CD4-positive, alpha-beta T cell (primary cell): ENCODE data around the gene ARHGAP26. TPM values are rescaled to one million over a fixed set of nuclear protein-coding genes. Genes with fewer than 3 reads are reported as not detected.

Experiments used
- ATAC-seq: fragments of 200-7000 bp; cut with Tn5 transposase; one replicate; pipeline ENCODE4 v1.10.0; 2022; ENCODE audit warnings: mild to moderate bottlenecking; ENCODE audit not compliant: poor library complexity
- CTCF ChIA-PET: fragments of 350-600 bp; sonication (Branson Sonifier 250); formaldehyde crosslinking; loops from one replicate; lab custom pipeline; 2021; ENCODE audit warnings: antibody characterized with exemption, inconsistent platforms; lab: Charles Lee
- POLR2A ChIA-PET: fragments of 350-600 bp; sonication (Branson Sonifier 250); formaldehyde crosslinking; loops from one replicate; lab custom pipeline; 2021; ENCODE audit warnings: antibody characterized with exemption, inconsistent platforms; lab: Charles Lee
- DNase-seq, 14 experiments: peaks; one replicate each; pipeline ENCODE4 v3.0.0-alpha.2; 2013 to 2020; ENCODE audit warnings: mixed read lengths in 2 of 14
- H3K27ac ChIP-seq, 2 donors: one replicate each; pipeline versions ENCODE4 v1.5.1 to v1.7.0; 2013; ENCODE audit warnings: low read length in 2 of 2, low read depth in 1 of 2, mild to moderate bottlenecking in 1 of 2
- H3K27me3 ChIP-seq, 2 experiments: 1 replicate in 1 of 2; 2 replicates in 1 of 2; pipeline versions ENCODE4 v1.6.1 to v1.7.0; 2013; ENCODE audit warnings: low read length in 2 of 2, control low read depth in 1 of 2, mild to moderate bottlenecking in 1 of 2, moderate library complexity in 1 of 2; ENCODE audit not compliant: insufficient read depth in 2 of 2, control insufficient read depth in 1 of 2
- H3K36me3 ChIP-seq: one replicate; pipeline ENCODE4 v1.6.1; 2013; ENCODE audit warnings: low read length, control low read depth; ENCODE audit not compliant: insufficient read depth
- H3K4me1 ChIP-seq: one replicate; pipeline ENCODE4 v1.6.1; 2013; ENCODE audit warnings: low read length, control low read depth; ENCODE audit not compliant: insufficient read depth
- H3K4me3 ChIP-seq: one replicate; pipeline ENCODE4 v1.5.1; 2013; ENCODE audit warnings: mild to moderate bottlenecking, low read length, moderate library complexity
- H3K9me3 ChIP-seq, 2 experiments: 1 replicate in 1 of 2; 2 replicates in 1 of 2; pipeline versions ENCODE4 v1.6.1 to v1.7.0; 2013; ENCODE audit warnings: low read length in 2 of 2, mild to moderate bottlenecking in 2 of 2, control low read depth in 1 of 2, moderate library complexity in 1 of 2; ENCODE audit not compliant: control insufficient read depth in 1 of 2, insufficient read depth in 1 of 2
- H3K27ac Mint-ChIP-seq: one replicate; pipeline ENCODE4 v1.8.0; 2020; ENCODE audit warnings: mixed read lengths
- H3K27me3 Mint-ChIP-seq: one replicate; pipeline ENCODE4 v1.8.0; 2021; ENCODE audit warnings: mixed read lengths
- H3K36me3 Mint-ChIP-seq: one replicate; pipeline ENCODE4 v1.8.0; 2021; ENCODE audit warnings: low read depth, mixed read lengths
- H3K4me1 Mint-ChIP-seq: one replicate; pipeline ENCODE4 v1.8.0; 2021; ENCODE audit warnings: low read depth, mixed read lengths
- H3K4me3 Mint-ChIP-seq: one replicate; pipeline ENCODE4 v1.8.0; 2020; ENCODE audit warnings: mild to moderate bottlenecking, mixed read lengths
- H3K9me3 Mint-ChIP-seq: one replicate; pipeline ENCODE4 v1.8.0; 2020; ENCODE audit warnings: mixed read lengths
- CTCF ChIP-seq: fragments of 200-600 bp; IDR thresholded peaks from one replicate; pipeline ENCODE4 v1.8.0; 2022; ENCODE audit warnings: antibody characterized with exemption, mild to moderate bottlenecking
- intact Hi-C, 2 experiments: fragments of 100-400 bp; cut with DNase I in 1 of 2; cut with micrococcal nuclease in 1 of 2; formaldehyde crosslinking; loops; one replicate each; pipeline versions ENCODE4 v1.15.1 to v1.9.0; 2023 to 2025; cut with DNase I, micrococcal nuclease
- total RNA-seq, 174 experiments: library from RNA in 2 of 174; stranded (reverse) in 2 of 174; gene quantifications; one replicate each; pipeline ENCODE4 v1.2.3 and lab custom pipeline; 2021 to 2026

The ARHGAP26 gene
- total RNA-seq, 2 experiments from 2014 or later, result 24.9 to 27.3 TPM

GRCh38 chr5:142886956-142887355 lies 116.8 kb downstream of the ARHGAP26 start:
- Mint-ChIP-seq H3K27ac (no peak overlapping the region), H3K27me3 (no peaks in the 10 kb centered on the region), H3K4me1 (no peaks in the 10 kb centered on the region), H3K9me3 (no peaks in the 10 kb centered on the region), H3K36me3 (peaks cover 16% of the 10 kb centered on the region), H3K4me3 (no peak overlapping the region)
- Histone ChIP-seq H3K4me1 (no peaks in the 10 kb centered on the region), H3K27ac (no peak overlapping the region), H3K36me3 (peaks cover 4% of the 10 kb centered on the region), H3K4me3 (no peak overlapping the region), H3K27me3 (no peaks in the 10 kb centered on the region), H3K9me3 (no peaks in the 10 kb centered on the region)
- TF ChIP-seq CTCF, result no peak
- POLR2A ChIA-PET, result no interaction called here
- CTCF ChIA-PET, result interaction anchor here (0.6 to 1.0 kb wide), 2 partner anchors 139 to 174 kb away, joined by 3 to 4 read pairs; no protein-coding TSS in a partner anchor
- intact Hi-C loops, result loop anchor here in 1 of 2 experiments (5.0 to 10.0 kb wide), 2 partner anchors 275 to 892 kb away; no protein-coding TSS in a partner anchor
- ATAC-seq, result no peak
- no peak for DNase-seq

- H3K27ac Mint-ChIP-seq, result no peak overlapping the region
- Histone ChIP-seq H3K27ac (no peak overlapping the region), H3K4me3 (no peak overlapping the region), H3K27me3 (no peaks in the 10 kb centered on the region), H3K9me3 (no peaks in the 10 kb centered on the region), H3K36me3 (no peaks in the 10 kb centered on the region), H3K4me1 (no peaks in the 10 kb centered on the region)
- peak; percentile 84 for TF ChIP-seq CTCF
- H3K4me3 Mint-ChIP-seq, result no peak overlapping the region
- ChIA-PET POLR2A (interaction anchor here (0.6 to 1.5 kb wide), 6 partner anchors 22 to 515 kb away, joined by 3 to 7 read pairs (median 4); partner anchors contain the start of gene NR3C1), CTCF (interaction anchor here (0.5 to 2.2 kb wide), 23 partner anchors 8 to 1299 kb away, joined by 3 to 22 read pairs (median 4); no protein-coding TSS in a partner anchor)
- no peaks in the 10 kb centered on the region for H3K9me3 Mint-ChIP-seq
- no peaks in the 10 kb centered on the region for H3K4me1 Mint-ChIP-seq
- peak in 4 of 14 experiments; percentile 28 to 53 (median 42) for DNase-seq
- H3K27me3 Mint-ChIP-seq, result no peaks in the 10 kb centered on the region
- ATAC-seq, result peak; percentile 37
- H3K36me3 Mint-ChIP-seq, result peaks cover 10% of the 10 kb centered on the region
- intact Hi-C loops, result loop anchor here (1.0 to 10.0 kb wide), 4 partner anchors 140 to 894 kb away; no protein-coding TSS in a partner anchor
Measured at GRCh38 chr5:142888469-142889085, 118.4 kb downstream of the ARHGAP26 start.

GRCh38 chr5:142892021-142892420 lies 121.8 kb downstream of the ARHGAP26 start:
- intact Hi-C loops, result no loop called here
- Histone ChIP-seq H3K27ac (no peak overlapping the region), H3K36me3 (peaks cover 10% of the 10 kb centered on the region), H3K27me3 (no peaks in the 10 kb centered on the region), H3K9me3 (no peaks in the 10 kb centered on the region), H3K4me1 (no peaks in the 10 kb centered on the region), H3K4me3 (no peak overlapping the region)
- DNase-seq (no peak), ATAC-seq (no peak)
- H3K36me3 Mint-ChIP-seq, result peaks cover 32% of the 10 kb centered on the region
- H3K27ac Mint-ChIP-seq, result no peak overlapping the region
- H3K9me3 Mint-ChIP-seq, result no peaks in the 10 kb centered on the region
- TF ChIP-seq CTCF, result no peak
- no peaks in the 10 kb centered on the region for H3K4me1 Mint-ChIP-seq
- CTCF ChIA-PET, result interaction anchor here (1.7 kb wide), 1 partner anchor 12 kb away, joined by 5 read pairs; no protein-coding TSS in a partner anchor
- POLR2A ChIA-PET, result no interaction called here
- H3K4me3 Mint-ChIP-seq, result no peak overlapping the region
- H3K27me3 Mint-ChIP-seq, result no peaks in the 10 kb centered on the region
